ENCODE results near the gene NDUFB3.

- TF ChIP-seq CTCF (IDR thresholded peaks at IDR 0.05) (no peak), POLR2A (IDR thresholded peaks at IDR 0.05) (no peak)
Measured at GRCh38 chr2:201132518-201132917, 60.7 kb downstream of the NDUFB3 start.
